ENCODE measurements around the gene ANTXRL.
"Not testable (repeated sequence)": the region's sequence is repeated elsewhere in the genome, so short reads cannot be mapped to it uniquely, and the experiment has no call there.

The ANTXRL gene

DNA sequence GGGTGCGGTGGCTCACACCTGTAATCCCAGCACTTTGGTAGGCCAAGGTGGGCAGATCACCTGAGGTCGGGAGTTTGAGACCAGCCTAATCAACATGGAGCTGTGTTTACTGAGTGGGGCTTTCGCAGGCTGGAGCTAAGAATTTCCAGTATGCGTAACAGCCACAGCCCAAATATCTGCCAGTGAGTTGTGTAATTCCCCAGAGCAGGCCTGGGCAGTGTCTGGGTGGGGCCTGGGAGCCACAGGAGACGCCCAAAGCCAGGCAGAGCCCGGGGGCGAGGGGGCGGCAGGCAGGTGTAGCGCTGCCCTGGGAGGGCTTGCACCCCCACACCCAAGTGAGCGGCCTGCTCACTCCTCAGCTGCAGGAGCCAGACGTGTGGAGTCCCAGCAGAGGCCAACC is 88.6 kb downstream of the ANTXRL start, which contains the start of gene ANXA8L1:
TSS of gene ANXA8L1 (plus strand) at position 371 of the 400 bp plus-strand sequence. CDS start 76 bp downstream, outside the sequence.
- DNase-seq = not testable (repeated sequence)

- not testable (repeated sequence) for DNase-seq
Measured at GRCh38 chr10:46377022-46377421, 90.2 kb downstream of the ANTXRL start.

GRCh38 chr10:46377651-46378050 is 90.9 kb downstream of the ANTXRL start:
- not testable (repeated sequence) for DNase-seq

DNA sequence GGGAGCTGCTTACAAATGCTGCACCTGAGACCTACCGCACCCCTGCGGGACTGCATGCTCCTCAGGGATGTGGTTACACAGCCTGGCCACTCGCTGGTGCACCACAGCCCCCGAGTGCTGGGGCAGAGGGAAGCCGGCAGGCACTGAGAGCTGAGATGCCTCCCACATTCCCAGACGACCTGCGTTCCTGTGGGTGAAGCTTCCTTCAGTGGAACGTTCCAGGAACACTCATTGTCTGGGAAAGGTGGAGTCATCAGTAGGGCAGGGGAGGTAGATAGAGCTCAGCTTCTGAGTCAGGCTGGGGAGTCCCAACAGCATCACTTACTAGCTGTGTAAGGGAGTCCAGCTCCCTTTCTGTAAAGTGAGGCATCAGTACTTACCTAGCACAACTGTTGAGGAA is 91.3 kb downstream of the ANTXRL start:
- DNase-seq = not testable (repeated sequence)

DNA sequence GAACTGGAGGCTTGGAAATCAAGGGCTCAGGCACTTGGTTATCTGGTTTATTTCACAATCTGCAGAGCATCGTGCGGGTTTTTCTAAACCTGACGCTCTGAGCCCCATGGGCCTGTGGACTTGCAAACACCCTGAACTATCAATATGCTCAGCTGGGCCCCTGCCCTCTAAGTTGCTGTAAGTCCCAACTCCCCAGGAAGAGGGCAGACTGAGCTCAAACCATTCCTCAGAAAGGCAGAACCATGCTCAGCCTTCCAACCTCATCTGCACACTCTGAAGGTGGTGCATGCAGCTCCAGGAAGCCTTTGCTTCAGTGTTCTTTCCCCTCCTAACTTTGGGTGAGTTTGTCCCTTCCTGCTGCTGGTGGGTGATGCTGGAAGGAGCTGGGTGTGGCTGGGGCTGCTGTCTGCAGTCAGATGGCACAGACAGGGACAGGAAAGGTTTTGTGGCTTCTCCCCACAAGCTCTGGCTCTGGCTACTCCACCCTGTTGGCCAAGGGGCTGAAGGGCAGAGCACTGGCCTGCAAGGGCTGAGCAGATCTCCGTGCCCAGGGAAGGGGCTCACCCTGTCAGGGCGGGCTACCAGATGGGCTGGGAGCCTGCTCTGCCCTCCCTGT is 92.5 kb downstream of the ANTXRL start:
- not testable (repeated sequence) for DNase-seq

Data from CD4-positive, alpha-beta T cell treated with Interleukin-10 for 1 hour (primary cell).